Occipital lobe (tissue), 3 donors: ENCODE results near the gene CFAP97D2. TPM values are rescaled to one million over a fixed set of nuclear protein-coding genes. Genes with fewer than 3 reads are reported as not detected.

ENCODE experiments used
- DNase-seq: peaks from one replicate; lab custom pipeline; 2025; lab: John Stamatoyannopoulos, UW
- small RNA-seq: library from RNA; depleted of rRNA; stranded (forward); fragments of <200 nt; gene quantifications from one replicate; pipeline ENCODE3, GENCODE V24; 2014
- total RNA-seq: library from RNA; depleted of rRNA; stranded (reverse); fragments of >200 nt; gene quantifications from one replicate; pipeline ENCODE4 v1.2.3, GENCODE V29; 2014

The CFAP97D2 gene
- total RNA-seq, 1 donor from 2014 or later: not detected

GRCh38 chr13:114268344-114269280 is 89.6 kb downstream of the CFAP97D2 start:
- no peak for DNase-seq

GRCh38 chr13:114269281-114269770 is 90.3 kb downstream of the CFAP97D2 start:
- no peak for DNase-seq

Small RNA genes within 50 kb of the gene (small RNA-seq; reads per million reads assigned to genes)
- 0.09 reads per million for gene MIR548AR

Other genes starting within 250 kb of the CFAP97D2 start
- gene C13orf46, start 205.2 kb upstream of the CFAP97D2 start, total RNA-seq: 0.16 TPM
- 14.2 TPM for gene RASA3, start 46.6 kb upstream of the CFAP97D2 start, total RNA-seq
- 49.4 TPM for gene CDC16, start 55.6 kb downstream of the CFAP97D2 start, total RNA-seq
- gene UPF3A, start 102.3 kb downstream of the CFAP97D2 start, total RNA-seq: 53.0 TPM
- gene CHAMP1, start 135.2 kb downstream of the CFAP97D2 start, total RNA-seq: 7.8 TPM